Lung (tissue), 12 donors: ENCODE results near the gene GTF3A. TPM values are rescaled to one million over a fixed set of nuclear protein-coding genes. Genes with fewer than 3 reads are reported as not detected.

Experiments
- ATAC-seq: fragments of 200-7000 bp; cut with Tn5 transposase; one replicate; pipeline ENCODE4 v1.9.1; 2020; ENCODE audit warnings: moderate number of reproducible peaks; ENCODE audit not compliant: insufficient read depth, low FRiP score
- DNase-seq, 3 donors: peaks; one replicate each; pipeline ENCODE4 v3.0.0-alpha.2; 2013 to 2017
- H3K27ac ChIP-seq, 2 donors: one replicate each; pipeline ENCODE4 v1.5.1; 2013; ENCODE audit warnings: mild to moderate bottlenecking in 2 of 2, moderate library complexity in 2 of 2, control low read depth in 1 of 2, inconsistent platforms in 1 of 2, low read depth in 1 of 2, low read length in 1 of 2
- H3K27me3 ChIP-seq, 3 donors: one replicate each; pipeline ENCODE4 v1.5.1; 2013; ENCODE audit warnings: low read length in 2 of 3; ENCODE audit not compliant: control insufficient read depth in 3 of 3, insufficient read depth in 3 of 3
- H3K36me3 ChIP-seq, 4 donors: one replicate each; pipeline ENCODE4 v1.5.1; 2013; ENCODE audit warnings: low read length in 4 of 4, mild to moderate bottlenecking in 1 of 4, moderate library complexity in 1 of 4; ENCODE audit not compliant: control insufficient read depth in 4 of 4, insufficient read depth in 4 of 4
- H3K4me1 ChIP-seq, 5 donors: one replicate each; pipeline ENCODE4 v1.5.1; 2013; ENCODE audit warnings: low read length in 5 of 5, mild to moderate bottlenecking in 2 of 5, moderate library complexity in 1 of 5; ENCODE audit not compliant: control insufficient read depth in 5 of 5, insufficient read depth in 5 of 5
- H3K4me3 ChIP-seq: one replicate; pipeline ENCODE4 v1.5.1; 2013; ENCODE audit warnings: mild to moderate bottlenecking, control low read depth, moderate library complexity
- H3K9ac ChIP-seq, 2 donors: one replicate each; pipeline ENCODE4 v1.5.1; 2013; ENCODE audit warnings: low read length in 2 of 2, control low read depth in 1 of 2; ENCODE audit not compliant: insufficient read depth in 1 of 2
- H3K9me3 ChIP-seq, 4 donors: one replicate each; pipeline ENCODE4 v1.5.1; 2013; ENCODE audit warnings: low read length in 3 of 4, mild to moderate bottlenecking in 1 of 4, moderate library complexity in 1 of 4; ENCODE audit not compliant: control insufficient read depth in 4 of 4, insufficient read depth in 3 of 4
- WGBS, 2 donors: extraction: QIAGEN DNeasy Blood & Tissue Kit; methylation state at CpG; one replicate each; pipeline ENCODE4 v1.1.7; 2013; 5-methylcytosine and 5-hydroxymethylcytosine counted together
- polyA plus RNA-seq, 2 donors: library from polyadenylated mRNA; stranded (reverse); fragments of 200-250 nt; gene quantifications; one replicate each; pipeline ENCODE4 v1.2.1, GENCODE V29; 2013
- total RNA-seq, 2 donors: library from RNA; depleted of rRNA in 1 of 2; stranded (reverse); fragments of >200 nt in 1 of 2; gene quantifications; one replicate each; pipeline ENCODE4 v1.2.1, GENCODE V29; 2014 to 2021
- TF ChIP-seq, protein P1 (sequence below): IDR thresholded peaks from 2 replicates; pipeline ENCODE4 v1.5.1; 2012; ENCODE audit warnings: mild to moderate bottlenecking; ENCODE audit errors: control extremely low read depth, extremely low read depth
- donor health status: control.
- donor health status: control.
- donor health status: Bipolar disorder and iron deficiency.
- donor health status: healthy.
- donor health status: DM: yes; HTN: yes; CAD: no.

The GTF3A gene
- total and polyA plus RNA-seq, 4 donors, result 38.2 to 241 (median 111) TPM

DNA sequence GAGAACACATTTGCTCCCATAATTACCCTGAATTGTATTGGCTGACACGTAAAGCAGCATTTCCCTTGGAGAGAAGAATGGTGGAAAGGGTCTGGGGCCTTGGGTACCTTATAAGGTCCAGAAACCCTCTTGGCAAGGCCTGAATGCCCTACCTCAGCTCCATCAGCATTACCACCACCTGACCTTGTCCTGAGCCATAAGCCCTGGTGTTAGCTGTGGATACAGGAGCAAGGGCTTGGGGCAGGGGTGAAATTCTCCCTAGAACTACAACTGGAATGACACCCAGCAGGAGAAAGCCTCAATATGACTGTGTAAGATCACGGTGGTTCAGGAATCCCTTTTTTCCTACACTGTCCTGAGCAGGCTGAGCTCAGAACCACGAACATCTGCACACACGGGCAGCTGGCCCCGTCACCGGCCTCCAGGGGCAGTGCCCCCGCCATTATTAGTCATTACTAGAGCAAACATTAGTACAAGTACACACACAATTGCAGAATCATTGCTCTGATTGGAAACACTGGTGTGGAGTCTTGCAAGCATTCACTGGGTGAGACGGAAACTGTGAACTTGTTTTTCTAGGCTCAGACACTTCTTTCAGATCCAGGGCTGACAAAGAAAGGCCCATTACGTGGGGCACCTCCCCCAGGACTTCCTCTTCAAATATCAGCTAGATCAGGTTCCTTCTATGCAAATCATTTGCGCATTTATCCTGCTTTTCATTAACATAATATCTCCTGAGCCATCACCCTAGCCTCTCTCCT is 52.7 kb downstream of the GTF3A start:
- Histone ChIP-seq H3K27ac (no peak overlapping the region), H3K9me3 (peaks cover 0 to 4% (median 0%) of the 10 kb centered on the region in 4 donors), H3K36me3 (no peaks in the 10 kb centered on the region), H3K27me3 (peaks cover 0 to 2% (median 0%) of the 10 kb centered on the region in 3 donors), H3K4me1 (no peaks in the 10 kb centered on the region), H3K4me3 (no peak overlapping the region), H3K9ac (no peak overlapping the region)
- TF ChIP-seq, protein P1, sequence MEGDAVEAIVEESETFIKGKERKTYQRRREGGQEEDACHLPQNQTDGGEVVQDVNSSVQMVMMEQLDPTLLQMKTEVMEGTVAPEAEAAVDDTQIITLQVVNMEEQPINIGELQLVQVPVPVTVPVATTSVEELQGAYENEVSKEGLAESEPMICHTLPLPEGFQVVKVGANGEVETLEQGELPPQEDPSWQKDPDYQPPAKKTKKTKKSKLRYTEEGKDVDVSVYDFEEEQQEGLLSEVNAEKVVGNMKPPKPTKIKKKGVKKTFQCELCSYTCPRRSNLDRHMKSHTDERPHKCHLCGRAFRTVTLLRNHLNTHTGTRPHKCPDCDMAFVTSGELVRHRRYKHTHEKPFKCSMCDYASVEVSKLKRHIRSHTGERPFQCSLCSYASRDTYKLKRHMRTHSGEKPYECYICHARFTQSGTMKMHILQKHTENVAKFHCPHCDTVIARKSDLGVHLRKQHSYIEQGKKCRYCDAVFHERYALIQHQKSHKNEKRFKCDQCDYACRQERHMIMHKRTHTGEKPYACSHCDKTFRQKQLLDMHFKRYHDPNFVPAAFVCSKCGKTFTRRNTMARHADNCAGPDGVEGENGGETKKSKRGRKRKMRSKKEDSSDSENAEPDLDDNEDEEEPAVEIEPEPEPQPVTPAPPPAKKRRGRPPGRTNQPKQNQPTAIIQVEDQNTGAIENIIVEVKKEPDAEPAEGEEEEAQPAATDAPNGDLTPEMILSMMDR, result no peak
- WGBS, 2 donors, result 39 to 45% methylated on average over 10 of the region's 10 CpGs
- ATAC-seq (no peak), DNase-seq (no peak)

DNA sequence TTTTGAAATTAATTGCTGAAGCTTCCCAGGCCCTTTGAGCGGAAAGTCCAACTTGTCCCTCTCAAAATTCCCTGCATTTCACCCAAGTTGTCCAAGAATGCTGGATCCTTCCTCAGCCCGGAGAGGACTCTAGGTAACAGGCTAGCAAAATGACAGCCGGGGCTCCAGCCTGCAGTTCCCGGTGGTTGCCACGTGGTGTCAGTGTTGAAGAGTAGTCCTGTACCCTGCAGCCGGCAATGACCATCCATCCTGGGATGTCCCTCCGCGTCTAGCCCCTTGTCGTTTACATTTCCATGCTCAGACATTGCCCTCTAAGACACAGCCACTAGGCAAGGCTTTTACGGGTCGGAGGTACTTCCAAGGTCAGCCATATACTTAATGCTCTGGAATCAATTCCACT is 57.3 kb downstream of the GTF3A start:
- DNase-seq (peak in 2 of 3 donors; percentile 13 to 32), ATAC-seq (peak; percentile 60)
- H3K27me3 ChIP-seq, result peaks cover 0 to 2% (median 0%) of the 10 kb centered on the region in 3 donors

DNA sequence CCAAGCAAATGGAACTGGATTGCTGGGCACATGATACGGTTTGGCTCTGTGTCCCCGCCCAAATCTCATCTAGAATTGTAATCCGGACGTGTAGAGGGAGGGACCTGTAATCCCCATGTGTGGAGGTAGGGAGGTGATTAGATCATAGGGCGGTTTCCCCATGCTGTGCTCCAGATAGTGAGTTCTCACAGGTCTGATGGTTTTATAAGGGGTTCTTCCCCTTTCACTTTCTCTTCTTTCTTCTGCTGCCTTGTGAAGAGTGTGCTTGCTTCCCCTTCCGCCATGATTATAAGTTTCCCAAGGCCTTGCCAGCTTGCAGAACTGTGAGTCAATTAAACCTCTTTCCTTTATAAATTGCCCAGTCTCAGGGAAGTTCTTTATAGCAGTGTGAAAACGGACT is 58.6 kb downstream of the GTF3A start:
- Histone ChIP-seq H3K27me3 (peaks cover 0 to 2% (median 0%) of the 10 kb centered on the region in 3 donors), H3K9ac (no peak overlapping the region), H3K9me3 (peaks cover 0 to 4% (median 0%) of the 10 kb centered on the region in 4 donors), H3K4me1 (no peaks in the 10 kb centered on the region), H3K4me3 (no peak overlapping the region), H3K36me3 (no peaks in the 10 kb centered on the region), H3K27ac (no peak overlapping the region)
- ATAC-seq (peak; percentile 60), DNase-seq (peak in 1 of 3 donors; percentile 12)
- TF ChIP-seq, protein P1, result no peak
- 66 to 73% methylated on average over 7 of the region's 7 CpGs for WGBS, 2 donors

More for the DNA sequence above, 57.3 kb downstream of the GTF3A start:
- no peak overlapping the region for H3K9ac ChIP-seq
- no peaks in the 10 kb centered on the region for H3K4me1 ChIP-seq
- H3K27ac ChIP-seq, result no peak overlapping the region
- TF ChIP-seq, protein P1, result no peak
- peaks cover 0 to 4% (median 0%) of the 10 kb centered on the region in 4 donors for H3K9me3 ChIP-seq
- WGBS, 2 donors, result 32 to 48% methylated on average over 11 of the region's 11 CpGs
- no peak overlapping the region for H3K4me3 ChIP-seq
- H3K36me3 ChIP-seq, result no peaks in the 10 kb centered on the region
